Adipocyte (in vitro differentiated cells): ENCODE data around the gene ZDHHC14.

Experiments
- DNase-seq: peaks from one replicate; pipeline ENCODE4 v3.0.0-alpha.2; 2015; ENCODE audit warnings: low read depth
- H3K27me3 ChIP-seq: replicated peaks from 2 replicates; pipeline ENCODE4 v1.7.0; 2013; ENCODE audit warnings: mild to moderate bottlenecking, low read length, moderate library complexity; ENCODE audit not compliant: control insufficient read depth, insufficient read depth
- H3K36me3 ChIP-seq: 2 replicates; pipeline ENCODE4 v1.7.0; 2013; ENCODE audit warnings: low read length, mild to moderate bottlenecking, moderate library complexity; ENCODE audit not compliant: control insufficient read depth, insufficient read depth, severe bottlenecking
- H3K4me1 ChIP-seq: 2 replicates; pipeline ENCODE4 v1.7.0; 2013; ENCODE audit warnings: mild to moderate bottlenecking, low read length, moderate library complexity; ENCODE audit not compliant: control insufficient read depth, insufficient read depth
- H3K4me3 ChIP-seq: 2 replicates; pipeline ENCODE4 v1.7.0; 2013; ENCODE audit warnings: mild to moderate bottlenecking, low read length, moderate library complexity
- H3K9ac ChIP-seq: 2 replicates; pipeline ENCODE4 v1.7.0; 2013; ENCODE audit warnings: mild to moderate bottlenecking, low read length, moderate library complexity
- H3K9me3 ChIP-seq: 2 replicates; pipeline ENCODE4 v1.7.0; 2013; ENCODE audit warnings: mild to moderate bottlenecking, low read length, moderate library complexity; ENCODE audit not compliant: control insufficient read depth

ZDHHC14 gene

DNA sequence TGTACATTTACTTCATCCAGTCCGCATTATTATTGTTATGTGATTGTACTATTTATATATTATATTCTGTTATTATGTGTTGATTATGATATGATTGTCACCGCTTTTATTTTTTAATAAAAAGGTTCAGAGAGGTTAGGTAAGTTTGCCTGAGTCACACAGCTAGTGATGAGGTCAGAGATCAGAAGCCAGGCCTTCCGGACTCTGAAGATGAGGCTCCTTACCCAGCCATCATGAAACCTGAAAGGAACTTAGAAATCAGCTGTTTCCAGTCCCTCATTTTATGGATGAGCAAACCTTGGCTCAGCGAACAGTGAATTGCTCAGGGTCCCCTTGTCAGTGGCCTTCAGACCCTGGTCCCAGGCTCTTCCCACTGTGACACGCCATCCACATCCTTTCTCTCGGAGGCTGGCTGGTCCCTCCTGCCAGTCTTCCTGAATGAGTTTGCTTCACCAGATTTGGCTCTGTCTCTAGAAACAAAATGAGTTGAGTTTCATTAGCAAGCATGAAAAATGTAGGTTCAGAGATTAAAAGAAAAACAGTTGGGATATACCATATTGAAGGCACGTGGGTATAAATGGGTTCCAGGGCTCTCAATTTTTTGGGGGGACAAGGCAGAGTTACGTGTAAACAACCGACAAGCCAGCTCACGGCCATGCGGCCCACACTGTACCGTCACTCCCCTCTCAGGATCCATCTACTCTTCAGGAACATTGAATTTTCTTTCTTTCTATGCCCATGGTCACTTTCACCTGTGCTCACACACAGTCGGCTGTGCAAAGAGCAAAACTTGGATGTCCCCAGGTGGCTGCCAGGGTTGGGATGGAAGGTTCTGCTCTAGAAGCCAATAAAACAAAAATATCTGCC is 132.9 kb downstream of the ZDHHC14 start:
- Histone ChIP-seq H3K9me3 (no peaks in the 10 kb centered on the region), H3K9ac (no peak overlapping the region), H3K36me3 (no peaks in the 10 kb centered on the region), H3K27me3 (peaks cover 5% of the 10 kb centered on the region), H3K4me1 (no peaks in the 10 kb centered on the region), H3K4me3 (no peak overlapping the region)
- DNase-seq = no peak

DNA sequence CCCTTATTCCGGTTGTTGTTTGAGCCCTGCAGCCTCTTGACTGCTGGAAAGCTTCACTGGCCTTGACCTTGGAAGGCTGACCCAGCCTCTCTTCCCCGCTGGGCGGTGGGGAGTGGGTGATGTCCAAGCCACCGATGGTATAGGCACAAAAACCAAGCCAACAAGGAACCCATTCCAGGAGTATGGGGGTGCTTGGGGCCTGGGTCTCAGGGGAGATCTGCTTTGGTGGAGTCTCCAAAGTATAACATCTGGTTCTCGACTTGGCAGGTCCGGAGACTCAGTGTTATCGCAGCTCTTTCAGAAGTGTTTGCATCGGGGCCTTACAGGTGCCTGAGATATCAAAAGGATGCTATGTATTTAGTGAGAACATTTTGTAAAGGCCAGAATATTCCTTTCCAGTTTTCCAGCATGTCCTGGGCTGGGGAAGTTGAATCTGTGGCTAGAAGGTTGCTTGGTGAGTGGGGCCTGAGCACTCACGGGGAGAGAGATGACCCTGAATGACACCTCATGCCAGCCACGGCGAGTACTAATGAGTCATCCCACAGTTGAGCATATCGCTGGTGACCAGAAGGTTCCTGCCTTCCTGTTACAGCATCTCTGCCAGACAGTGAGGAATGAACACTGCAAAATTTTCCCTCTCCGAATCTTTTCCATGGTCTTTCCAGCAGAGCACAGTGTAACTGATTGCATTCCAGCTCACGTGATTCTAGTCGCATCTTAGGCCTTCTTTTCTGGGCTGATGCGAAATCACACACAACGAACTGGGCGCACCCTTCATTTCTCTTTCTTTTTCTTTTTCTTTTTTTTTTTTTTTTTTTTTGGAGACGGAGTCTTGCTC is 133.9 kb downstream of the ZDHHC14 start:
- Histone ChIP-seq H3K4me1 (no peaks in the 10 kb centered on the region), H3K9me3 (no peaks in the 10 kb centered on the region), H3K27me3 (peaks cover 14% of the 10 kb centered on the region), H3K36me3 (no peaks in the 10 kb centered on the region), H3K9ac (no peak overlapping the region), H3K4me3 (no peak overlapping the region)
- peak; percentile 58 for DNase-seq

DNA sequence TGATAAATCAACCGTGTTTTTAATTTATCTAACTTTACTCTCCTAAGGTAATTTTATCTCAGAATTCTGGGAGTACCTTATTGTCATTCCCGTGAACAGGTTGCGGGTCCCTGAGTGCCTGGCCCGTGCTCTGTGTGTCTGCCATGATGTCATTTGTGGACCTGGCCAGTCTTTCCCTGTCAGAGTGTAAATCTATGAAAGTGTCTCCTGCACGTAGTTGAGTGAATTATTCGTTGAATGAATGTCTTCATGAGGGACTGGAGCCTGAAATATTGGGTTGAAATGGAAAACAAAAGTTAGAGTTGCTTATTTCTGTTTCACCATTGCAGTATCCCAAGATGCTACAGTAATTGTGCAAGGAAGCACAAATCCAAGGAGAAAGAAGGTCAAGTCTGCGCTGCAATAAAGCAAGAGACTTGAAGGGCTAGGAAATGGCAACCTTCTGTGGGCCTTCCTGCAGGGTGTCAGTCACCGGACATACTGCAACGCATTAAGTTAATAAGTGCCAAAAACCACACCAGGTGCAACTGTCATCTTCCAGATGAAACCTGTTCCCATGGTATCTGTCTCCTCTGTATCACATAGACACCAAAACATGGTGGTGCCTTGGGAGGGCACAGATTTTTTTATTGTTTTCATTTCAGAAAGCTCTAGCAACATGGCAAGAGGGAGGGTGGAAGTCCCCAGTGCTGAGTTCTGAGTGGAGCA is 135.5 kb downstream of the ZDHHC14 start:
- Histone ChIP-seq H3K9ac (no peak overlapping the region), H3K36me3 (no peaks in the 10 kb centered on the region), H3K9me3 (no peaks in the 10 kb centered on the region), H3K4me3 (no peak overlapping the region), H3K27me3 (peaks cover 21% of the 10 kb centered on the region), H3K4me1 (no peaks in the 10 kb centered on the region)
- DNase-seq = no peak

DNA sequence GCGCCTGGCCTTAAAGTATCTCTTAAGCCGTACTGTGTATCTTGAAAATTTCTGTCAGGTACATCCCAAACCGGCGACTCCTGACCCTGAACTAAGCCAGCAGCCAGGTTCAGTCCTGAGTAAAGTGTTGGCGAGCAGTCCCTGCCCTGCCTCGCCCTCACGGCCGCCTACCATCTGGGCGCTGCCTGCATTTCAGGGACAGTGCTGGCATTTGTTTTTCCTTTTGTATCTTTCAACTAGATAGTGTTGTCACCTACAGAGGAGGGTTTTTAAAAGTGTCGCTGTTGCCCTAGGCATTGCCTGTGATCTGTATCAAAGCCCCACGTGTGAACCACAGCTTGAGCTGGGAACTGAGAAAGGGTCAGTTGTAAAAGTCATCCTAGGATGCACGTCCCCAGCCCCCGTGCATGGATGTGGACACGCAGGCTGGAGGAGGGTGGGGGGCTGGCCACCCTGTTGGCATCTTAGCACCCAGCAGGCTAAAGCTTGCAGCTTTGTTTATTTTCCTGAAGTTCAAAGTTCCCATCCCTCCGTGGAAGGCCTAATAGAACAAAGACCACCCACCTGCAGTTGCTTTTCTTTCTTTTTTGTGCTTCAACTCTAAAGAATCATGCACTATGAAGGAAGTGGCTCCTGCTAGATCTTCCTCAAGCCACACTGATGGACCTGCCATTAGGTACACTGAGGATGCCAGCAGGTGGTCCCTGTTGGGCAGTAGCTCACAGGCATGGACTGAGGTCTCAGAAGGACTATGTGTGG is 136.8 kb downstream of the ZDHHC14 start:
- no peak overlapping the region for H3K9ac ChIP-seq
- no peak for DNase-seq
- no peaks in the 10 kb centered on the region for H3K9me3 ChIP-seq
- peaks cover 22% of the 10 kb centered on the region for H3K27me3 ChIP-seq
- no peaks in the 10 kb centered on the region for H3K4me1 ChIP-seq
- no peak overlapping the region for H3K4me3 ChIP-seq
- no peaks in the 10 kb centered on the region for H3K36me3 ChIP-seq

DNA sequence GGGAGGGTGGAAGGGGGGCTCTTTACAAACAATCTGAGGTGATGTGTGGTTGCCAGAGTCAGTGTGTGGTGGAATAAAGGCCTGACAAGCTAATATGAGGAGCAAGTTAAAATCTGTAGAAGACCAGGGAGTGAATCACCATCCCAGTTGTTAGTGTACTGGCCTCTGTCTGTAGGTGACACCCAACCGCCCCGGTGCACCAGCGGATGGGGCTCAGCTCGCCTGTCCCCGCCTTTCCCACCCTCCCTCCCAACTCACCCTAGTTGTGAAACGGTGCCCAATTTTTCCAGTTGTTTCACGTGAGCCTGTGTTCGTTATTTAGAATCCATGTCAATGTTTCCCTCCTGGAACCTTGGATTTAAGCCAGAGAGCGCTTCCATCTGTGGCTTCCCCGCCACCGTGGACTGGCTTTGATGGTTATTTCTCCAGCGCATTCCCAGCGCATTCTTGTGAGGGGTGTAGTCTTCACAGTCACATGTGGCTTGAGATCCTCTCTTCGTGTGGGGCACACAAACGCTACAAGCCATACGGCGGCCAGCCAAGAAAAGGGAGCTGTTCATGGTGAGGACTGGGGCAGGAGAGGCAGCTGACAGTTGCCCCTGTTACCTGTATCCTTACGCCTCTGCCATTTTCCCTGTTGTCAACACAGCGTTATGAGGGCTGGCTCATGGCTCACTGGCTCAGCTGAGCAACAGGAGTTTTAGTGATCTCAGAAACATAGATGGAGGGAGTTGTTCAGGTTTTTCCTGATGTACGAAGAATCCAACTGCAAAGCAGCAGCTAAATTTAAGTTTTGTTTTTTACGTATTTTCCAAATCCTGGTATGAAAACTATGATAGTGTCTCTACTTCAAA is 137.6 kb downstream of the ZDHHC14 start:
- DNase-seq = no peak
- H3K36me3 ChIP-seq = no peaks in the 10 kb centered on the region
- H3K4me1 ChIP-seq = no peaks in the 10 kb centered on the region
- no peaks in the 10 kb centered on the region for H3K9me3 ChIP-seq
- H3K9ac ChIP-seq = no peak overlapping the region
- no peak overlapping the region for H3K4me3 ChIP-seq
- peaks cover 28% of the 10 kb centered on the region for H3K27me3 ChIP-seq

DNA sequence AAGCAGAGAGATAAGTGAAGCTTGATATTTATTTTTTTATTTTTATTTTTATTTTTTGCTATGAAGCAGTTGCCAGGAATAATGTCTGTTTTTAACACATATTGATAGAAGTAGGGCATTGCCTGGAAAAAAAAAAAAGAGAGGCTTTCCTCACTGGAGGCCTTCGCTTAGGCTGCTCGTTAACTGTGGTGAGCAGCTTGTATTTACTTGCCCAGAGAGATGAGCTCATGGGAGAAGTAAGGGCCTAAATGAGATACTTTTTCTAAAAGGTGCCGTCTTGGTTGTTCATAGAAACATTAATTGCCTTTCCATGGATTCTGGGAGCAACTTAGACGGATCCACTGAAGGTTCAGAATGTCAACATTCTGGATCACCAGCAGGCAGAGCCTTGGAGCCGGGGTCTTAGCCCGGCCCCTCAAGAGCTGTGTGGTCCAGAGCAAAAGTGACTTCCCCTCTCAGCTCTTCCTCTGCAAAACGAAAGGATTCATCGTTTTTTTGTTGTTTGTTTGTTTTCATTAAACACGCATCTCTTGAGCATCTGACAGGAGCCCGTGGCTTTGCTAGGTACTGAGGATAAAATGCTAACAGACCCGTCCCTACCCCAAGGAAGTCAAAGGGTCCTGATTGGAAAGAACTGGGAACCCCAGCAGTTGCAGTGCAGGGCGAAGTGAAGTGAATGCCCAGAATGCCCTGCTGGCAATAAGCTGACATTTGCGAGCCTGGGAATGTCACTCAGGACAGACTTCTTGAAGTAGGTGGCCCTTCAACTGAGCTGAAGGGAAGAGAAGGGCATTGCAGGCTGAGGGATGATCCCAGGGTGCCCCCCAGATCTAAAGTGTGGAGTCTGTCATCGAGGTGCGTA is 138.5 kb downstream of the ZDHHC14 start:
- H3K4me1 ChIP-seq = no peaks in the 10 kb centered on the region
- no peak overlapping the region for H3K9ac ChIP-seq
- no peak overlapping the region for H3K4me3 ChIP-seq
- peaks cover under 1% of the 10 kb centered on the region for H3K9me3 ChIP-seq
- DNase-seq = no peak
- peaks cover 31% of the 10 kb centered on the region for H3K27me3 ChIP-seq
- H3K36me3 ChIP-seq = no peaks in the 10 kb centered on the region

DNA sequence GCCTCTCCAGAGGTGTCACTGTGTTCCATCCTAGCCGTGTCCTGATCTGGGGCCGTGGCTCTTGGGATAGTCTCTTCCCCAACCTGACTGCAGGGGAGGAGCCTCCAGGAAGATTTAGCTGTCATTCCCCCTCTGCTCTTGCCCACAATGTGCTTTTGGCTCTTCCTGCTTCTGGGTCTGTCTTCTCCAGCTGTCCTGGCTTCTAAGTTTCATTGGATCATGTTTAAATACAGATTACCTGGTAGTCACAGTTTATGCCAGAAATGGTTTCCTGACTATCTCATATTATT is 139.1 kb downstream of the ZDHHC14 start:
- Histone ChIP-seq H3K9me3 (peaks cover 6% of the 10 kb centered on the region), H3K27me3 (peaks cover 37% of the 10 kb centered on the region), H3K9ac (no peak overlapping the region), H3K36me3 (no peaks in the 10 kb centered on the region), H3K4me3 (no peak overlapping the region), H3K4me1 (no peaks in the 10 kb centered on the region)
- no peak for DNase-seq

DNA sequence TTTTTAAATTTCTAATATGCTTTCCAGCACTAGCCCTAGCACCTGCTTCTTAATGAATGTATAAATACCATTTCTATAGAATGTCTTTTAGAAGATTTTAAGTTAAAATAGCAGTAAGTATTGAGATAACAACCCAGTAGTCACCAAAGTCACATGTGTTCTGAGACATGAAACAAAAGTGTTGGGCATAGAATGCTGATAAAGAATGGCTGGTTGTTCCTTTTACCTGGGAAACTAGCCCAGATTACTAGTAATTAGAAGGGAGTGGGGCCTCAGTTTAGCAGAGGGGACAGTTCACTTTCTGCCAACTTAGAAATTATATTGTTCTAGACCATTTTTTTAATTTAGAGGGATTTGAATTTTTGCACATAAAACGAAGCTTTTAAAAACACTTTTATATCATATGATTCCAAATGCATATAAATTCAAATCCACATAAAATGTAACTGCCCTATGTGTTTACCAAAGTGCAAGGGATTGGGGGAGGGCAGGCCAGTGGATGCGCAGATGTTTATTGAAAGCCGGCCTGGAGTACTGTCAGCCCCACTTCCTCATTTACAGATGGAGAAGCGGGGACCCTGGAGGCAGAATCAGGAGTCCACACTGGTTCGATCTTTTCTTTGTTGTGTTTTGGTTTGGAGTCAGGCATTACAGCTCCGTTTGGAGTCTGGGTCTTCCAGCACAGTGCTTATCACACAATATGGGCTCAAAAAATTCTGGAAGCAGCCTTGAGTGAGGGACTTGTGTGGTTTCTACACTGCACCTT is 139.8 kb downstream of the ZDHHC14 start:
- H3K27me3 ChIP-seq = peaks cover 44% of the 10 kb centered on the region
- no peak overlapping the region for H3K9ac ChIP-seq
- no peaks in the 10 kb centered on the region for H3K4me1 ChIP-seq
- no peak overlapping the region for H3K4me3 ChIP-seq
- peaks cover 6% of the 10 kb centered on the region for H3K9me3 ChIP-seq
- no peaks in the 10 kb centered on the region for H3K36me3 ChIP-seq
- no peak for DNase-seq
